ENCODE data around the gene EXOC1. TPM values are rescaled to one million over a fixed set of nuclear protein-coding genes. Genes with fewer than 3 reads are reported as not detected.

The EXOC1 gene
- total RNA-seq, 1 donor from 2014 or later, result 33.3 TPM

GRCh38 chr4:55854129-55854528 lies 681 bp downstream of the EXOC1 start:
- H3K27ac Mint-ChIP-seq (ENCODE audit: unreplicated experiment), result peak overlapping the region; percentile 63
- Histone ChIP-seq H3K4me1 (ENCODE audit: insufficient read depth, low read length) (peaks cover 3% of the 10 kb centered on the region), H3K9me3 (ENCODE audit: insufficient read depth, low read depth, low read length) (no peaks in the 10 kb centered on the region), H3K79me2 (ENCODE audit: insufficient read depth, low read length) (peaks cover 46% of the 10 kb centered on the region), H2AFZ (ENCODE audit: low read depth, low read length) (peak overlapping the region; percentile 98), H3K36me3 (ENCODE audit: insufficient read depth, low read length) (no peaks in the 10 kb centered on the region), H3K4me3 (ENCODE audit: insufficient read depth, low read depth, low read length) (peak overlapping the region; percentile 99), H3K9ac (ENCODE audit: low read length) (peak overlapping the region; percentile 98), H3K4me2 (ENCODE audit: low read length) (peak overlapping the region; percentile 97), H3K27ac (ENCODE audit: low read depth, low read length) (peak overlapping the region; percentile 79), H3K27me3 (ENCODE audit: insufficient read depth, low read length) (peaks cover 5% of the 10 kb centered on the region), H4K20me1 (ENCODE audit: insufficient read depth, low read length) (peaks cover 9% of the 10 kb centered on the region)
- FAIRE-seq (peak; percentile 34), DNase-seq (ENCODE audit: low read depth) (no peak)
- no peaks in the 10 kb centered on the region for H3K9me3 Mint-ChIP-seq (ENCODE audit: unreplicated experiment)
- H3K4me1 Mint-ChIP-seq (ENCODE audit: low read depth, unreplicated experiment), result no peaks in the 10 kb centered on the region
- TF ChIP-seq CTCF (IDR thresholded peaks at IDR 0.05; ENCODE audit: insufficient read depth, low read depth, low read length) (no peak), EZH2 (IDR thresholded peaks at IDR 0.05; ENCODE audit: insufficient read depth, low read length) (no peak)
- H3K4me3 Mint-ChIP-seq (ENCODE audit: unreplicated experiment), result no peak overlapping the region
- peaks cover 3% of the 10 kb centered on the region for H3K36me3 Mint-ChIP-seq (ENCODE audit: low read depth, unreplicated experiment)
- no peaks in the 10 kb centered on the region for H3K27me3 Mint-ChIP-seq (ENCODE audit: low read depth, unreplicated experiment)

GRCh38 chr4:55857586-55857985 lies 4.1 kb downstream of the EXOC1 start:
- H3K27ac Mint-ChIP-seq (ENCODE audit: unreplicated experiment), result no peak overlapping the region
- peak; percentile 54 for FAIRE-seq
- Histone ChIP-seq H2AFZ (ENCODE audit: low read depth, low read length) (no peak overlapping the region), H3K79me2 (ENCODE audit: insufficient read depth, low read length) (peaks cover 57% of the 10 kb centered on the region), H3K9ac (ENCODE audit: low read length) (no peak overlapping the region), H3K27ac (ENCODE audit: low read depth, low read length) (no peak overlapping the region), H3K4me3 (ENCODE audit: insufficient read depth, low read depth, low read length) (no peak overlapping the region), H3K27me3 (ENCODE audit: insufficient read depth, low read length) (no peaks in the 10 kb centered on the region), H3K4me2 (ENCODE audit: low read length) (no peak overlapping the region), H4K20me1 (ENCODE audit: insufficient read depth, low read length) (peaks cover 9% of the 10 kb centered on the region), H3K4me1 (ENCODE audit: insufficient read depth, low read length) (peaks cover 3% of the 10 kb centered on the region), H3K9me3 (ENCODE audit: insufficient read depth, low read depth, low read length) (no peaks in the 10 kb centered on the region), H3K36me3 (ENCODE audit: insufficient read depth, low read length) (peaks cover 4% of the 10 kb centered on the region)
- H3K4me1 Mint-ChIP-seq (ENCODE audit: low read depth, unreplicated experiment), result no peaks in the 10 kb centered on the region
- H3K27me3 Mint-ChIP-seq (ENCODE audit: low read depth, unreplicated experiment), result no peaks in the 10 kb centered on the region
- DNase-seq (ENCODE audit: low read depth), result no peak
- H3K4me3 Mint-ChIP-seq (ENCODE audit: unreplicated experiment), result no peak overlapping the region
- H3K36me3 Mint-ChIP-seq (ENCODE audit: low read depth, unreplicated experiment), result peaks cover 3% of the 10 kb centered on the region
- no peaks in the 10 kb centered on the region for H3K9me3 Mint-ChIP-seq (ENCODE audit: unreplicated experiment)
- TF ChIP-seq EZH2 (IDR thresholded peaks at IDR 0.05; ENCODE audit: insufficient read depth, low read length), result no peak
- no peak for TF ChIP-seq CTCF (IDR thresholded peaks at IDR 0.05; ENCODE audit: insufficient read depth, low read depth, low read length)

- peaks cover 9% of the 10 kb centered on the region for H4K20me1 ChIP-seq (ENCODE audit: insufficient read depth, low read length)
- H3K27ac ChIP-seq (ENCODE audit: low read depth, low read length), result no peak overlapping the region
- no peaks in the 10 kb centered on the region for H3K9me3 Mint-ChIP-seq (ENCODE audit: unreplicated experiment)
- H3K27me3 ChIP-seq (ENCODE audit: insufficient read depth, low read length), result no peaks in the 10 kb centered on the region
- H3K36me3 ChIP-seq (ENCODE audit: insufficient read depth, low read length), result peaks cover 6% of the 10 kb centered on the region
- DNase-seq (ENCODE audit: low read depth), result peak; percentile 19
- H3K9me3 ChIP-seq (ENCODE audit: insufficient read depth, low read depth, low read length), result no peaks in the 10 kb centered on the region
- no peaks in the 10 kb centered on the region for H3K27me3 Mint-ChIP-seq (ENCODE audit: low read depth, unreplicated experiment)
- no peak overlapping the region for H2AFZ ChIP-seq (ENCODE audit: low read depth, low read length)
- H3K36me3 Mint-ChIP-seq (ENCODE audit: low read depth, unreplicated experiment), result peaks cover 3% of the 10 kb centered on the region
- no peak overlapping the region for H3K27ac Mint-ChIP-seq (ENCODE audit: unreplicated experiment)
- H3K4me1 Mint-ChIP-seq (ENCODE audit: low read depth, unreplicated experiment), result peaks cover under 1% of the 10 kb centered on the region
- H3K4me1 ChIP-seq (ENCODE audit: insufficient read depth, low read length), result no peaks in the 10 kb centered on the region
- peak; percentile 20 for FAIRE-seq
- no peak overlapping the region for H3K4me3 Mint-ChIP-seq (ENCODE audit: unreplicated experiment)
- TF ChIP-seq CTCF (IDR thresholded peaks at IDR 0.05; ENCODE audit: insufficient read depth, low read depth, low read length) (no peak), EZH2 (IDR thresholded peaks at IDR 0.05; ENCODE audit: insufficient read depth, low read length) (no peak)
- no peak overlapping the region for H3K4me2 ChIP-seq (ENCODE audit: low read length)
- no peak overlapping the region for H3K9ac ChIP-seq (ENCODE audit: low read length)
- peaks cover 47% of the 10 kb centered on the region for H3K79me2 ChIP-seq (ENCODE audit: insufficient read depth, low read length)
- H3K4me3 ChIP-seq (ENCODE audit: insufficient read depth, low read depth, low read length), result no peak overlapping the region
Observed at GRCh38 chr4:55859711-55860110, 6.3 kb downstream of the EXOC1 start.
